Activated CD4-positive, alpha-beta T cell treated with anti-CD3 and anti-CD28 coated beads, Interleukin-2, amount 10 ng/mL, durations not matched to agents 24 days and 14 days (primary cell): ENCODE data around the gene SSR4. TPM values are rescaled to one million over a fixed set of nuclear protein-coding genes. Genes with fewer than 3 reads are reported as not detected.
A peak's percentile ranks its signal among the peaks of the same experiment; 100 is the strongest.

Source experiments
- DNase-seq: peaks from one replicate; pipeline ENCODE4 v3.0.0; 2022
- H3K27ac Mint-ChIP-seq: one replicate; pipeline ENCODE4 v1.8.0; 2022; ENCODE audit warnings: mild to moderate bottlenecking, mixed read lengths
- H3K27me3 Mint-ChIP-seq: one replicate; pipeline ENCODE4 v1.8.0; 2022; ENCODE audit warnings: mixed read lengths
- H3K36me3 Mint-ChIP-seq: one replicate; pipeline ENCODE4 v1.8.0; 2022; ENCODE audit warnings: low read depth, mild to moderate bottlenecking, mixed read lengths
- H3K4me1 Mint-ChIP-seq: one replicate; pipeline ENCODE4 v1.8.0; 2021; ENCODE audit warnings: mixed read lengths
- H3K4me3 Mint-ChIP-seq: one replicate; pipeline ENCODE4 v1.8.0; 2022; ENCODE audit warnings: mild to moderate bottlenecking, moderate library complexity, mixed read lengths
- H3K9me3 Mint-ChIP-seq: one replicate; pipeline ENCODE4 v1.8.0; 2021; ENCODE audit warnings: mixed read lengths
- intact Hi-C: fragments of 100-400 bp; cut with micrococcal nuclease; formaldehyde crosslinking; loops from one replicate; pipeline ENCODE4 v1.15.1; 2023
- total RNA-seq: library from RNA; stranded (reverse); gene quantifications from 2 replicates; pipeline ENCODE4 v1.2.3, GENCODE V29; 2022

The SSR4 gene
- total RNA-seq, 1 donor from 2014 or later = 277 TPM

DNA sequence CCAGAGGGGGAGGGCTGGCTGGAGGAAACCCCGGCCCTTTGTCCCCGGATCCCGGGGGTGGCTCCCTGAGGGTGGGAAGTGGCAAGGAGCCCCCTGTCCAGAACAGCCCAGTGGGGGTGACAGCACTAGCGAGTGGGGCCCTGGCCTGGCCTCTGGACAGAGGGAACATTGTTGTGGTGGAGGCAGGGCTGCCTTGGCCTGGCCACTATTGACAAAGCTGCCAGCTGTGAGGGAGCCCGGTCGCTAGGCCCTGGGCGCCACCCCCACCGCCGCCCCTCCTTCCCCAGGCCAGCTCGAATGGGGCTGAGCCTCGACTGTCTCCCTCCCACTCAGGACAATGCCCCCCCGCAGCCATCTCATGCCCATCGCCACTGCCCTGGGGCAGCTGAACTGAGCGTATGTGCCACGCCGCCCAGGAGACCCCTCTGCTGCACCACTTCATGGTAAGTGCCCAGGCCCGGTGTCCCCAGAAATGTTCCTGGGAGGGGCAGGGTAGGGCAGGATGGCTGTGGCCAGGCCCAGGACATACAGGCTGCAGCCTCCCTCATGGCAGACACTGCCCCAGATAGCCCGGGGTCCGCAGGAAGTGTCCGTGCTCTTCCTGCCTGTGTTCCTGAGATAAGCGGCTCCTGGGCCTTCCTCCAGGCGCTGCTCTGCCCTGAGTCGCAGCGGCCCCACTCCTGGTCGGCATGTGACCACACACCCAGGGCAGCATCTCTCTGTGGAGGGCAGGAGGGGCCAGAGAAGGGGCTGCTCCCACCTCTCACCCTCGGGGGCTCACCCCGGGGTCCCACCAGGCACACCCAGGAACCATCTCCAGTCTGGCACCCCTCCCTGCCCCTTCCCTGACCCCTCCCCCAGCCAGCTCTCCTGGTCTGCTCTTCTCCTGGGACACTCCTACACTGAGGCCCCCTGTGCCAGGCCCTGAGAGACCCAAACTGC lies 29.1 kb upstream of the SSR4 start:
- H3K4me3 Mint-ChIP-seq = no peak overlapping the region
- no peak for DNase-seq
- intact Hi-C loops = no loop called here
- no peaks in the 10 kb centered on the region for H3K27me3 Mint-ChIP-seq
- no peak overlapping the region for H3K27ac Mint-ChIP-seq
- peaks cover 6% of the 10 kb centered on the region for H3K4me1 Mint-ChIP-seq
- no peaks in the 10 kb centered on the region for H3K36me3 Mint-ChIP-seq
- no peaks in the 10 kb centered on the region for H3K9me3 Mint-ChIP-seq

DNA sequence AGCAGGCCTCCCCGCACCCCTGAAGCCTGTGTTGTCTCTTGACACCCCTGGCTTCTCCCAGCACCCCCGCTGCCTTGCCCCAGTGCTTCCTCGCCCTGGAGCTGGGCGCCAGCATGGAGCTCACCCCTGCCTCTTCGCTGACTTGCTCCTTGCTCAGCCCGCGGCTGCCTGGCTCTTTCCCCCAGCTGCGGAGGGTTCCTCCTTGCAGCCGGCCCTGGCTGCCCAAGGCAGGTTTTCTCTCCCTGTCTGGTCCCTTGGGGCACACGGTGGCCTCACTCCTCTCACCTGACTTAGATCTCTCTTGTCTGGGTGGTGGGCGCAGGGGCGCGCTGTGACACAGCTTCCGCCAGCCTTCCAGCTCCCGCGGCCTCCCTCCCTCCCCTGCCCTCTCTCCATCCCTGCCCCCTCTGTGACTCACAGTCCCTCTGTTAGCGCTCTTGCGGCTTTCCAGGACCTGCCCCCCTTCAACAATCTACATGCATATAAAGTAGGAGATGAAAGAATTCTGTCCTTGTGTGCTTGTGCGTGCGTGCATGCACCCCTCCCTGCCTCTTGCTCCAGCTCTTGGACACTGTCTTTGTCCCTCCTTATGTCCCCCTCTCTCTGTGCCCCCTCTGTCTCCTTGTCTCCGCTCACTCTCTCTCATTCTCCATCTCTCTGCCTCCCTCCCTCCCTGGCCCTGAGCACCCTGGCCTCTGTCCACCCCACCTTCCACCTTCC lies 28.2 kb upstream of the SSR4 start:
- no peak for DNase-seq
- Mint-ChIP-seq H3K36me3 (no peaks in the 10 kb centered on the region), H3K4me3 (no peak overlapping the region), H3K27me3 (no peaks in the 10 kb centered on the region), H3K9me3 (no peaks in the 10 kb centered on the region), H3K4me1 (peaks cover 6% of the 10 kb centered on the region), H3K27ac (peak overlapping the region; percentile 22)
- intact Hi-C loops = no loop called here

DNA sequence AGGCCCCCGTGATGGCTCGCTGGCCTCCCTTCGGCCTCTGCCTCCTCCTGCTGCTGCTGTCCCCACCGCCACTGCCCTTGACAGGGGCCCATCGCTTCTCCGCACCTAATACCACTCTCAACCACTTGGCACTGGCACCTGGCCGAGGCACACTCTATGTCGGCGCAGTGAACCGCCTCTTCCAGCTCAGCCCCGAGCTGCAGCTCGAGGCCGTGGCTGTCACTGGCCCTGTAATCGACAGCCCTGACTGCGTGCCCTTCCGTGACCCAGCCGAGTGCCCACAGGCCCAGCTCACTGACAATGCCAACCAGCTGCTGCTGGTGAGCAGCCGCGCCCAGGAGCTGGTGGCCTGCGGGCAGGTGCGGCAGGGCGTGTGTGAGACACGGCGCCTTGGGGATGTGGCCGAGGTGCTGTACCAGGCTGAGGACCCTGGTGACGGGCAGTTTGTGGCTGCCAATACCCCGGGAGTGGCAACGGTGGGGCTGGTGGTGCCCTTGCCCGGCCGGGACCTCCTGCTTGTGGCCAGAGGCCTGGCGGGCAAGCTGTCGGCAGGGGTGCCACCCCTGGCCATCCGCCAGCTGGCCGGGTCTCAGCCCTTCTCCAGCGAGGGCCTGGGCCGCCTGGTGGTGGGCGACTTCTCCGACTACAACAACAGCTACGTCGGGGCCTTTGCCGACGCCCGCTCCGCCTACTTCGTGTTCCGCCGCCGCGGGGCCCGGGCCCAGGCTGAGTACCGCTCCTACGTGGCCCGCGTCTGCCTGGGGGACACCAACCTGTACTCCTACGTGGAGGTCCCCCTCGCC lies 27.4 kb upstream of the SSR4 start:
- H3K27ac Mint-ChIP-seq = peak overlapping the region; percentile 24
- intact Hi-C loops = no loop called here

DNA sequence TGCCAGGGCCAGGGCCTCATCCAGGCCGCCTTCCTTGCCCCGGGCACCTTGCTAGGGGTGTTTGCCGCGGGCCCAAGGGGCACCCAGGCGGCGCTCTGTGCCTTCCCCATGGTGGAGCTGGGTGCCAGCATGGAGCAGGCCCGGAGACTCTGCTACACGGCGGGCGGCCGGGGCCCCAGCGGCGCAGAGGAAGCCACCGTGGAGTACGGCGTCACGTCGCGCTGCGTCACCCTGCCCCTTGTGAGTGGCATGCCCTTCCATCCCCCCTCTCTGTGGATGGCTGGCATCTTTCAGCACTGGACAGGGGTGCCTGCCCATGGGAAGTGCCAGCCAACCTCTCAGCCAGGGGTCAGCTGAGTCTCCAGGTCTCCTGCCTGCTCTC lies 26.8 kb upstream of the SSR4 start:
- Mint-ChIP-seq H3K36me3 (no peaks in the 10 kb centered on the region), H3K4me1 (peaks cover 6% of the 10 kb centered on the region), H3K9me3 (no peaks in the 10 kb centered on the region), H3K4me3 (no peak overlapping the region), H3K27ac (no peak overlapping the region), H3K27me3 (no peaks in the 10 kb centered on the region)
- intact Hi-C loops = no loop called here
- DNase-seq = no peak

More for the DNA sequence above, 27.4 kb upstream of the SSR4 start:
- no peaks in the 10 kb centered on the region for H3K27me3 Mint-ChIP-seq
- H3K4me3 Mint-ChIP-seq = no peak overlapping the region
- no peaks in the 10 kb centered on the region for H3K36me3 Mint-ChIP-seq
- DNase-seq = no peak
- no peaks in the 10 kb centered on the region for H3K9me3 Mint-ChIP-seq
- peaks cover 6% of the 10 kb centered on the region for H3K4me1 Mint-ChIP-seq

DNA sequence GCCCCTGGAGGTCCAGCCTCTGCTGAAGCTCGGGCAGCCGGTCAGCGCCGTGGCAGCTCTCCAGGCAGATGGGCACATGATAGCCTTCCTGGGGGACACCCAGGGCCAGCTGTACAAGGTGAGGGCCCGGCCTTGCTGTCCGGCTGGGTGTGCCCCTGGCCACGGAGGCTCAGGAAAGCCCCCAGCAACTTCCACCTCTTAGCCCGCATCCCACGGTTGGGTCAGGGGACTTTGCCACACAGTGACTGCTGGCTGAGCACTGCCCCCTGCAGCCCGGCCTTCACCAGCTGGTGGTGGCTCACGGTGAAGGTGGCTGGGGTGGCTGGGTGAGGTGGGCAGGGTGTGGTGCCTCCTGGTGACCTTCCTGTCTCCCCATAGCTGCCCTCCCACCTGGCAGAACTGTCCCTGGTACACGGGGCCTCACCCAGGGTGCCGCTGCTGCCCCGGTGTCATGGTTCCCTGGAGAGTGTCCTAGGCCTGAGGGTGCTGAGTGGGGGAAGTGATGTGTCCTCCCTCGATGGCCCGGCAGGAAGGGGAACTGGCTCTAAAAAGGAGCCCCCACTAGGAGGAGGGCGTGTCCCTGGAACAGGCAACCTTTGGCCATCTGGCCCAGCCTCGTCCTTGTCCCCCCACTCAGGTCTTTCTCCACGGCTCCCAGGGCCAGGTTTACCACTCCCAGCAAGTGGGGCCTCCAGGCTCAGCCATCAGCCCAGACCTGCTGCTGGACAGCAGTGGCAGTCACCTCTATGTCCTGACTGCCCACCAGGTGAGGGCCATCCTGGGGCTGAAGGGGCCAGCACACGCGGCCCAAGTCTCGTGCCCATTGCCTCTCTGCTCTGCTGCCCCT lies 25.9 kb upstream of the SSR4 start:
- peaks cover 6% of the 10 kb centered on the region for H3K4me1 Mint-ChIP-seq
- intact Hi-C loops = no loop called here
- no peak overlapping the region for H3K27ac Mint-ChIP-seq
- DNase-seq = no peak
- no peaks in the 10 kb centered on the region for H3K9me3 Mint-ChIP-seq
- no peak overlapping the region for H3K4me3 Mint-ChIP-seq
- H3K27me3 Mint-ChIP-seq = no peaks in the 10 kb centered on the region
- no peaks in the 10 kb centered on the region for H3K36me3 Mint-ChIP-seq

DNA sequence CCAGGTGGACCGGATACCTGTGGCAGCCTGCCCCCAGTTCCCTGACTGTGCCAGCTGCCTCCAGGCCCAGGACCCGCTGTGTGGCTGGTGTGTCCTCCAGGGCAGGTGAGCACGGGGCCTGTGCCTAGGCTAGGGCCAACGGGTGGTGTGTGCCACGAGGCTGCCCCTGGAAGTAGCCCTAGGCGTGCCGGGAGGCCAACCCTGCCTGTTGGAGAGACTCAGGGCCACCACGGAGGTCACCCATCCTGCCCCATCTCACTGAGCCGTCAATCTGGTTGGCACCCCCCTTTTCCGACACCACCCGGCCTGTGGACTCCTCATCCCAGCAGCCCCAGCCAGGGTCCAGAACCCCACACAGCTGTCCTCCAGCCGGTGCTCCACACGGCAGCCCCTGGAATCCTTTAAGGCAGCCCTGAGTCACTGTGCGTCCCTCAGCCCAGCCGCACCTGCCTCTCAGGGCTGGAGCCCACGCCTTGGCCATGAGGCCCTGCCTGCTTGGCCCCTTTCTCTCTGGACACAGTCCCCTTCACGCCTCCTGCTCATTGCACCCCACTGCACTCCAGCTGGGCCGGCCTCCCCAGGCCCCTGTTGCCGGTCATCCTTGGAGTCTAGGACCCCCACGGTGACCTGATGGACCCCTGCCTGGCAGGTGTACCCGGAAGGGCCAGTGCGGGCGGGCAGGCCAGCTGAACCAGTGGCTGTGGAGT lies 25.2 kb upstream of the SSR4 start:
- intact Hi-C loops = no loop called here
- H3K27me3 Mint-ChIP-seq = no peaks in the 10 kb centered on the region
- no peaks in the 10 kb centered on the region for H3K9me3 Mint-ChIP-seq
- H3K27ac Mint-ChIP-seq = no peak overlapping the region
- peaks cover 2% of the 10 kb centered on the region for H3K4me1 Mint-ChIP-seq
- no peak overlapping the region for H3K4me3 Mint-ChIP-seq
- DNase-seq = no peak
- no peaks in the 10 kb centered on the region for H3K36me3 Mint-ChIP-seq

DNA sequence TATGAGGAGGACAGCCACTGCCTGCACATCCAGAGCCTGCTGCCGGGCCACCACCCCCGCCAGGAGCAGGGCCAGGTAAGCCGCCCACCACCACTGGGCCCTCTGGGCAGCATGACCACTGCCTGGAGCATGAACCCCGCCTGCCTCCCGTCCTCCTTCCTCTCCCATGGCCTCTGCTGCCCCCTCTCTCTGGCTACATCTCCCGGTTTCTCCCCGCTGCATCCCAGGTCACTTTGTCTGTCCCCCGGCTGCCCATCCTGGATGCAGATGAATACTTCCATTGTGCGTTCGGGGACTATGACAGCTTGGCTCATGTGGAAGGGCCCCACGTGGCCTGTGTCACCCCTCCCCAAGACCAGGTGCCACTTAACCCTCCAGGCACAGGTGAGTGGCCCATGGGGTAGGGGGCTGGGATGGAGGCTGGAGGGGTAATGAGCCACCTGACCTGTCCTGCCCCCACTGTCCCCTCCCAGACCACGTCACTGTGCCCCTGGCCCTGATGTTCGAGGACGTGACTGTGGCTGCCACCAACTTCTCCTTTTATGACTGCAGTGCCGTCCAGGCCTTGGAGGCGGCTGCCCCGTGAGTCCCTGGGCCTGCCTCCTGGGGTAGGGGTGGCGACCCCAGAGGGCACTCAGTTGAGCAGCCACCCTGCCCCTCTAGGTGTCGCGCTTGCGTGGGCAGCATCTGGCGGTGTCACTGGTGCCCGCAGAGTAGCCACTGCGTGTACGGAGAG lies 24.4 kb upstream of the SSR4 start:
- Mint-ChIP-seq H3K27ac (no peak overlapping the region), H3K4me1 (peaks cover 2% of the 10 kb centered on the region), H3K4me3 (no peak overlapping the region), H3K9me3 (no peaks in the 10 kb centered on the region), H3K27me3 (no peaks in the 10 kb centered on the region), H3K36me3 (no peaks in the 10 kb centered on the region)
- intact Hi-C loops = no loop called here
- no peak for DNase-seq

DNA sequence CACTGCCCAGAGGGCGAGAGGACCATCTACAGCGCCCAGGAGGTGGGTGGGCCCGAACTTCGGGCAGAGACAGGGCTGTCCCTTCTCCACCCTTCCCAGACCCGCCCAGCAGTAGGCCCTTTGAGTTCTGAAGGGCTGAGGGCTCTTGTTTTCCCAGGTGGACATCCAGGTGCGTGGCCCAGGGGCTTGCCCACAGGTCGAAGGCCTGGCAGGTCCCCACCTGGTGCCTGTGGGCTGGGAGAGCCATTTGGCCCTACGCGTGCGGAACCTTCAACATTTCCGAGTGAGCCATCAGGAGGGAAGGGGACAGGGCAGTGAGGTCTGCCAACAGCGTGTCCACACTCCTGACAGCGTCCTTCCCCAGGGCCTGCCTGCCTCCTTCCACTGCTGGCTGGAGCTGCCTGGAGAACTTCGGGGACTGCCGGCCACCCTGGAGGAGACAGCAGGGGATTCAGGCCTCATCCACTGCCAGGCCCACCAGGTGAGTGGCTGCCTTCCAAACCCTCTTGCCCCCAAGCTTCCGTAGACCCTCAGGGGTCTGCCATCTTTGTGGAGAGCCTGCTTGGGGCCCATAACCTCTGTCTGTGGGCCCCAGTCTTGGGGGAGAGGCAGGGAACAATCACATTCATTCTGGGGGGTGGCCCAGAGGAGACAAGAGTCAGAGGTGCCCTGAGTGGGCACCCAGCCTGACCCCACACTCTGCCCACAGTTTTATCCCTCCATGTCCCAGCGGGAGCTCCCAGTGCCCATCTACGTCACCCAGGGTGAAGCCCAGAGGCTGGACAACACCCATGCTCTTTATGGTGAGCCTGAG lies 23.7 kb upstream of the SSR4 start:
- no peak for DNase-seq
- H3K9me3 Mint-ChIP-seq = no peaks in the 10 kb centered on the region
- H3K27ac Mint-ChIP-seq = no peak overlapping the region
- no peaks in the 10 kb centered on the region for H3K36me3 Mint-ChIP-seq
- intact Hi-C loops = no loop called here
- H3K27me3 Mint-ChIP-seq = no peaks in the 10 kb centered on the region
- no peak overlapping the region for H3K4me3 Mint-ChIP-seq
- peaks cover 2% of the 10 kb centered on the region for H3K4me1 Mint-ChIP-seq

DNA sequence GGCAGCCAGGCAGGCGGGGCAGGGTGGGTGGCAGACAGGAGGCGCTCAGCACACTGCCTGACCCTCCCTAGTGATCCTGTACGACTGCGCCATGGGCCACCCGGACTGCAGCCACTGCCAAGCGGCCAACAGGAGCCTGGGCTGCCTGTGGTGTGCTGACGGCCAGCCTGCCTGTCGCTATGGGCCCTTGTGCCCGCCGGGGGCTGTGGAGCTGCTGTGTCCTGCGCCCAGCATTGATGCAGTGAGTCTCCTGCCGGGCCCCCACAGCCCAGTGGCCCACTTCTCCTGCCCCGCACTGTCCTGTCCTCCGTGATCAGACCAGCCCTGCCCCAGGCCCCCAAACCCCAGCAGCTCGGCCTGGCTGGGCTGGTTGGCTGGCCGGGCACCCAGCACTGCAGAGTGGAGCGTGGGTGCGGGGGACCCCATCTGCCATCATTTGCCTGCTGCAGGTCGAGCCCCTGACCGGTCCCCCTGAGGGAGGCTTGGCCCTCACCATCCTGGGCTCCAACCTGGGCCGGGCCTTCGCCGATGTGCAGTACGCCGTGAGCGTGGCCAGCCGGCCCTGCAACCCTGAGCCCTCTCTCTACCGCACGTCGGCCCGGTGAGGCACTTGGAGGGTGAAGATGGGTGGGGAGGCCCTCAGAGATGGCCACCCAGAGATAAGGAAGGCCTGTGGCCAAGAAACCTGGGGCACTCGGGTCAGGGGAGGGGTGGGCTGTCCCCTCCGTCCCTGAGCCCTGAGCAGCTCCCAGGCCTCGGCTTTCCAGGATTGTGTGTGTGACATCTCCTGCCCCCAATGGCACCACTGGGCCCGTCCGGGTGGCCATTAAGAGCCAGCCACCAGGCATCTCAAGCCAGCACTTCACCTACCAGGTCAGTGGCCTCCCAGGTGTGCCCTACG lies 22.8 kb upstream of the SSR4 start:
- no peak for DNase-seq
- H3K27me3 Mint-ChIP-seq = no peaks in the 10 kb centered on the region
- no peak overlapping the region for H3K27ac Mint-ChIP-seq
- intact Hi-C loops = no loop called here
- H3K4me1 Mint-ChIP-seq = no peaks in the 10 kb centered on the region
- H3K4me3 Mint-ChIP-seq = no peak overlapping the region
- no peaks in the 10 kb centered on the region for H3K36me3 Mint-ChIP-seq
- no peaks in the 10 kb centered on the region for H3K9me3 Mint-ChIP-seq

DNA sequence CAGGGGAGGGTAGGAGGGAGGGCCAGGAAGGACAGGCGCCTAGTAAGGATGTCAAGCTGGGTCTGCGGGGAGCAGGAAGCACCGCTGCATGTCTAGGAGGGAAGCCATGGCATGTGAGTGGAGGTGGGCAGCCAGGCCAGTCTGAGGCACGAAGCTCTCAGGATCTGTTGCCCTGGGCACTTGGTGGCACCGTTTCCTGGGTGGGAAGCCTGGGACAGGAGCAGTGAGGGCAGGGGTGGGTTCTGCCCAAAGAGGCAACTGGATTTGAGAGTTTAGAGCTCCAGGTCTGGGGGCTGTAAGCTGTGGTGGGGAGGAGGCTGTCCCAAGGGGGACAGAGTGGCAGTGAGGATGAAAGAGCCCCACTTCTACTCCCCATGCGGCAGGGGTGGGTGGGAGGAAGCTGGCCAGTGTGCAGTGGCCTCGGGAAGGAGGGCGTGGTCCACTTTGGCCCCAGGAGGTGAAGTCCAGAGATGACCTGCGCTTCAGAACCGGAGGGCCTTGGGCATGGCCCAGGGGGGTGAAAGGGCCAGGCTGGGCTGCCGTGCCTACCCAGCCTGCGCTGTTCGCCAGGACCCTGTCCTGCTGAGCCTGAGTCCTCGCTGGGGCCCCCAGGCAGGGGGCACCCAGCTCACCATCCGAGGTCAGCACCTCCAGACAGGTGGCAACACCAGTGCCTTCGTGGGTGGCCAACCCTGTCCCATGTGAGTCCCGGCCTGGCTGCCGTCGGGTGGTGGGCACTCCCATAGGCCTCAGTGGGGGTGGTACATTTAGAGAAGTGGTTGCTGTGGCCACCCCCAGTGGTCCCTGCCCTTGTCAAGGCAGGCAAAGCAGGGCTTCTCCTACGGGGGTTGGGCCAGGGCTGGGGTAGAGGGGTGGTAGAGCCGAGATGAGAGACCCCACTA lies 21.9 kb upstream of the SSR4 start:
- Mint-ChIP-seq H3K36me3 (no peaks in the 10 kb centered on the region), H3K27ac (no peak overlapping the region), H3K27me3 (no peaks in the 10 kb centered on the region), H3K9me3 (no peaks in the 10 kb centered on the region), H3K4me3 (no peak overlapping the region), H3K4me1 (no peaks in the 10 kb centered on the region)
- intact Hi-C loops = no loop called here
- no peak for DNase-seq
